ENCODE data around the gene NME8.

NME8 gene

DNA sequence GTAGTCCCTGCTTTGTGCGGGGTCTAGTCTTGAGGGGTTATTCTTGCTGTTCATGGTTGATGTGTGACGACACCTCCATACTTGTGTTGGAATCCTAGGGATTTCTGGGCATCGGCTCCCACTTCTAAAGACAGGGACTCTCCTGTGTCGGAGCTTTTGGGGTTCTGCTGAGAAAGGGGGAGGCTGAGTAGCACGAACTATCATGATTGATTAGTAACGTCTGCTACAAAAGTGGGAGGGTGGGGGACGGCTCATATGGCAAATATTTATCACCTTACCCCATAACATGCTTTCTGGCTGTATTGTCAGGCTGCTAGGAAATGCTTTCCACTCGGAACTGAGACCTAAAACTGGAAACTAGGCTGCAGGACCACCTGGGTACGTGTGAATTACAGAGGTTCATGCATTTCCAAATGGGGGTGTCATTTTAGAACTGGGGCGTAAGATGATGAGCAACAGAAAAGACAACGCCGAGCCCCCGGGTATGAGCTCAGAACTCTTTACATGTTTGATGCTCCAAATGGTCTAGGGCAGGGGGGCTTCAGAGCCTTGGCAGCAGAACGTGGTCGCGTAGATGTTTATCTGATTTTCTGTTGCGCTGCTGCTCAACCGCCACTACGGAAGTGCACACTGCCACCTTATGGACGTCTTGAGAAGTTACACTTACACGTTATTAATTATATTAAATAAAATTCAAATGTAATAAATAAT lies 15.1 kb upstream of the NME8 start:
- TF ChIP-seq, protein P1, sequence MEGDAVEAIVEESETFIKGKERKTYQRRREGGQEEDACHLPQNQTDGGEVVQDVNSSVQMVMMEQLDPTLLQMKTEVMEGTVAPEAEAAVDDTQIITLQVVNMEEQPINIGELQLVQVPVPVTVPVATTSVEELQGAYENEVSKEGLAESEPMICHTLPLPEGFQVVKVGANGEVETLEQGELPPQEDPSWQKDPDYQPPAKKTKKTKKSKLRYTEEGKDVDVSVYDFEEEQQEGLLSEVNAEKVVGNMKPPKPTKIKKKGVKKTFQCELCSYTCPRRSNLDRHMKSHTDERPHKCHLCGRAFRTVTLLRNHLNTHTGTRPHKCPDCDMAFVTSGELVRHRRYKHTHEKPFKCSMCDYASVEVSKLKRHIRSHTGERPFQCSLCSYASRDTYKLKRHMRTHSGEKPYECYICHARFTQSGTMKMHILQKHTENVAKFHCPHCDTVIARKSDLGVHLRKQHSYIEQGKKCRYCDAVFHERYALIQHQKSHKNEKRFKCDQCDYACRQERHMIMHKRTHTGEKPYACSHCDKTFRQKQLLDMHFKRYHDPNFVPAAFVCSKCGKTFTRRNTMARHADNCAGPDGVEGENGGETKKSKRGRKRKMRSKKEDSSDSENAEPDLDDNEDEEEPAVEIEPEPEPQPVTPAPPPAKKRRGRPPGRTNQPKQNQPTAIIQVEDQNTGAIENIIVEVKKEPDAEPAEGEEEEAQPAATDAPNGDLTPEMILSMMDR (IDR thresholded peaks at IDR 0.05; ENCODE audit: low read depth, low read length), result no peak
- H3K4me3 ChIP-seq (ENCODE audit: low read depth, low read length), result 0 out of 2 replicates have a peak overlapping the region, but pooled peaks have one; percentile 7

DNA sequence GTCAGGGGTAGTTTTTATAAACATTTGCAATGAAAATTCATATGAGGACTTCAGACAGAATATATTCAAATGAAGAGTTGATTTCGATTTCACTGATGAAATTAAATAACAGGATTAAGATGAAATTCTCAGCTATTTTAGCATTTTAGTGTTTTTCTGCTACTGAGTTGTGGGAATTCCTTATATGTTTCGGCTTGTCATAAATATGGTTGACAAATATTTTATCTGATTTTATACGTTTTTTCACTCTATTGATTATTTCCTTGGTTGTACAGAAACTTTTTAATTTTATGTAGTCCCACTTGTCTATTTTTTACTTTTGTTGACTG lies 14.6 kb upstream of the NME8 start:
- H3K4me3 ChIP-seq (ENCODE audit: low read depth, low read length), result no peak overlapping the region
- TF ChIP-seq, protein P1 (IDR thresholded peaks at IDR 0.05; ENCODE audit: low read depth, low read length), result no peak

DNA sequence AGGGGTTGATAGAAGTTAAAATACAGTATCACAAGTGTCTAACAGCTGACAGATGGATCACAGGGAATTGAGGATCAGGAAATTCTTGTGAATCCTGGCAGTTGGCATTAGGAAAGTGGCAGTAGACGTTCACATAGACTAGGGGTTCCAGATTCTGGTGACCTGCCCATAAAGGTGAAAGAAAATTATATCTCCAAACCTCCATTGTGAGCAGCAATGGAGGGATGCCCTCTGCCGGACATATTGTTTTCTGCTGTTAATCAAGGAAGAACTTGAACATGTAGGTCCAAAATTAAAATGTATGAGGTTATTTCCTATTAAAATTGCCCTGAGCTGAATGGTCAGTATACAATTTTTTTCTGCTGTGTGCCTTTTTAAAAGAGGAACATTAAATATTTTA lies 5.1 kb downstream of the NME8 start:
- TF ChIP-seq, protein P1 (IDR thresholded peaks at IDR 0.05; ENCODE audit: low read depth, low read length), result no peak

DNA sequence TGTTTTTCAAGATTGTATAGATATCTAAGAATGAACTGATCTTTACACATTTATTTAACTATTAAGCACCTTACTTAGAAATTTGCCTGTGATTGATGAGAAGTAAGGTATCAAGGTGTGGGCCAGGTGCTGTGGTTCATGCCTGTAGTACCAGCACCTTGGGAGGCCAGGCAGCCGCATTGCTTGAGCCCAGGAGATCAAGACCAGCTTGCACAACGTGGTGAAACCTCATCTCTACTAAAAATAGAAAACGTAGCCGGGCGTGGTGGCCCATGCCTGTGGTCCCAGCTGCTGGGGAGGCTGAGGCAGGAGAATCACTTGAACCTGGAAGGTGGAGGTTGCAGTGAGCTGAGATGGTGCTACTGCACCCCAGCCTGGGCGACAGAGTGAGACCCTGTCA lies 33.7 kb downstream of the NME8 start:
- no peak overlapping the region for H3K4me3 ChIP-seq (ENCODE audit: low read depth, low read length)
- TF ChIP-seq, protein P1 (IDR thresholded peaks at IDR 0.05; ENCODE audit: low read depth, low read length), result no peak

More for the DNA sequence above, 5.1 kb downstream of the NME8 start:
- no peak overlapping the region for H3K4me3 ChIP-seq (ENCODE audit: low read depth, low read length)

DNA sequence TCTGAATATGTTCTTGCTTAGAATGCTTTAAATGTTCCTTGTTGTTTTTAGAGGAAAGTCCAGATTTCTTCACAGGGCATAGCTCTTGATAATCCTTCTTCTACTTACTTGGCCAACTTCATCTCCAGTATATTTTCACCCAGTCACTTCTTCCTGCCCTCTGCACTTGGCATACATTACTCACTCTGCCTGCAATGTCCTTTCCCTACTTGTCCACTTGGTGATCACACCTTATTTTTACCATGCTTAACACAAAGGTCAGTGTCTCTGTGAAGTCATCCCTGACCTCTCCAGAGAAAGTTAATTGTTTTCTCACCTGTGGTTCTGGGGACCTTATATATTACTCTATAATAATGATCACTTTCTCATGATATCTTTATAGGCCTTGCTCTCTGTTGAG lies 45.0 kb downstream of the NME8 start:
- TF ChIP-seq, protein P1 (IDR thresholded peaks at IDR 0.05; ENCODE audit: low read depth, low read length), result no peak
- no peak overlapping the region for H3K4me3 ChIP-seq (ENCODE audit: low read depth, low read length)

DNA sequence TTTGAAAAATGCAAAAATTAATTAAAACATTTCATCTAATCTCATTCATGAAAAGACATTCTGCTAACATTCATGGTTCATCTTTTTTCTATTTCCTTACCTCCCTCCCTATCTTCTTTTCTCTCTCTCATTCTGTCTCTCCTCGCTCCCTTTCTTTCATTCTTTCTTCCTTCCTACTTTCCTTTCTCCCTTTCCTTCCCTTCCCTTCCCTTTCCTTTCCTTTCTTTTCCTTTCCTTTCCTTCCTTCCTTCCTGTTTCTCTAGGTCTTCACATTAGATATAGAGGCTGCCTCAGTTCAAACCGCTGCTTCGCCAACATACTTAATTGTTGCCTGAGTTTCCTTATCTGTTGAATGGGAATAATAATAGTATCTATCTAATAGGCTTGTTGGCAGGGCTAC lies 46.3 kb downstream of the NME8 start:
- TF ChIP-seq, protein P1 (IDR thresholded peaks at IDR 0.05; ENCODE audit: low read depth, low read length), result no peak
- no peak overlapping the region for H3K4me3 ChIP-seq (ENCODE audit: low read depth, low read length)

DNA sequence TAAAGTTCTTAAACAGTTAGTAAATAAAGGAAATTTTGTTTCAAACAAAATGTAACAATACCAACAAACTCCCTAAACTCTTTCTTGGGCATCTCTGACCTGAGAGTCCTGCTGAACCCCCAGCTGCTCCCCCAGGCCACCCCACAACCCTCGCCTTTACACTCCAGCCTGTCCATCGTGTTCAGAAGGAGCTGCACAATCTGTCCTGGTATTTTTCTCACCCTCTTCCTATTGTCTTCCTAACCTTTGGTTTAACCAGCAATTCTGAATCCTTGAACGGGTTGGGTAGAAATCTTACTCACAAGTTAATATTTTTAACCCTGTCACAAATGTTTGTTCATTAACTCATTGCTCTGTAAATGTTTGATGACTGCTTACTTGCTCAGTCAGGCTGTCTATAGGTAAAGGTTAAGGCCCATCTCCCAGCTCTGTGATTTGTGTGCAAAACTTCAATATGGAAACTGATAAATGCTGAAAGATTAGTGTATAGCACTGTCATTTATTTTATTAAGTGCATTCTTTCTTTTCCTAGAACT lies 51.4 kb downstream of the NME8 start:
- TF ChIP-seq, protein P1 (IDR thresholded peaks at IDR 0.05; ENCODE audit: low read depth, low read length), result no peak
- H3K4me3 ChIP-seq (ENCODE audit: low read depth, low read length), result no peak overlapping the region
